T47D (cell line): ENCODE measurements around the gene GRIK4.

Source experiments
- DNase-seq, 2 experiments: peaks; one replicate each; pipeline versions ENCODE4 v3.0.0 to v3.0.0-alpha.2; 2011 to 2012; ENCODE audit warnings: low read depth in 1 of 2, low spot score in 1 of 2
- JUND ChIP-seq: IDR thresholded peaks from 2 replicates; pipeline ENCODE4 v1.6.1; 2012; ENCODE audit warnings: low read depth
- in situ Hi-C: cut with HindIII; loops from 2 replicates; pipeline ENCODE4 v1.10.0; 2016; ENCODE audit warnings: low sequenced_read_pairs, low pct_unique_long_range_greater_than_20kb

The GRIK4 gene

DNA sequence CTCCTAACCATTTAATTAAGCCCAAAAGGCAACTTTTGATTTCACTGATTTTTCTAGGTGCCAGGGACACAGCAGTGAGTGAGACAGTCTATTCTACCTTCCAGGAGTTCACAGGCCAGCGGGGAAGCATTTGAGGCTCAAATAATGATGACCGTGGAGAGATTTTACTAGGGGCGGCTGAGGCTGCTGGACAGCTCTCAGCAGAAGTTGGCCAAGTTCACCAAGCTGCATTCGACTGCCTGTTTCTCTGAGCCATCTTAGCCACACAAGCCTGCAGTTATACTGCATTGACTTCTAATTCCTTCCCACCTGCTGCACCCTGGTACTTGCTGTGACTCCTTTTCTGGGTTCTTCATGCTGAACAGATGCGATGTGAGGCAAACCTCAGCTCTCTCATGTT lies 343.4 kb downstream of the GRIK4 start:
- TF ChIP-seq JUND, result no peak
- in situ Hi-C loops, result no loop called here
- DNase-seq, result peak; percentile 27 to 37

DNA sequence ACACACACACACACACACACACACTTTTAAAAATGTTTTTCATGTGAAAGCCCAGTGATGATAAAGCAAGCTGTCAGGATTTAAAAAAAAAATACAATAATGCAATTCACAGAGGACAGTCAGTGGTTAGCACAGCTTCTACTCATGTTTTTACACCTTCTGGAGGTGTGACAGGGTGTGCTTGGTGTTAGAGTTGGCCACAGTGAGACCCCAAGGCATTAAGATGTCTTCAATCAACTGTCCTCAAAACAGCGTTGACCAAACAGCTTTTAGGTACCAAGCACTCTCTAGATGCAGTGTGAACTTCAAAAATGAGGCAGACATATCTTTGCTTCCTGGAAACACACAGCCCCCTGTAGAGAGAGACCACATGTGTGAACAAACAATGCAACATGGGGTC lies 346.0 kb downstream of the GRIK4 start:
- in situ Hi-C loops, result no loop called here
- no peak for DNase-seq
- no peak for TF ChIP-seq JUND

DNA sequence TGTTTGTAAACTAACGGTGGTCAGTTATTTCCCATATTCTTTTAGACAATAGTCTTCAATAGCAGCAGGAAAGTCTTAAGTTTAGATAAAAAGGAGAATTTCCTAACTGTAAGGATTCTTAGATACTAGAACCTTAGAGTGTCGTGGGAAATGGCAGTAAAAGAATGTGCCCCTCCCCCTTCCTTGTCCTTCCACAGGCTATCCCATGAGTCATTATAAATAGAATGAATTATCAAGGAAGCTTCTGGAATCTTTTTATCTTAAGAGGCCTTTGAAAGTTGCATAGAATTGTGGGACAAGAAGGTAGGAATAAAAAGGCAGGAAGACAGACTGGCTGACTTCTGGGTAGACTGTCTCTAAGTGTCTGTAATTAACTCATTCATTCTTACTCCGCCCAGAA lies 347.2 kb downstream of the GRIK4 start:
- in situ Hi-C loops, result no loop called here
- TF ChIP-seq JUND, result no peak
- no peak for DNase-seq

DNA sequence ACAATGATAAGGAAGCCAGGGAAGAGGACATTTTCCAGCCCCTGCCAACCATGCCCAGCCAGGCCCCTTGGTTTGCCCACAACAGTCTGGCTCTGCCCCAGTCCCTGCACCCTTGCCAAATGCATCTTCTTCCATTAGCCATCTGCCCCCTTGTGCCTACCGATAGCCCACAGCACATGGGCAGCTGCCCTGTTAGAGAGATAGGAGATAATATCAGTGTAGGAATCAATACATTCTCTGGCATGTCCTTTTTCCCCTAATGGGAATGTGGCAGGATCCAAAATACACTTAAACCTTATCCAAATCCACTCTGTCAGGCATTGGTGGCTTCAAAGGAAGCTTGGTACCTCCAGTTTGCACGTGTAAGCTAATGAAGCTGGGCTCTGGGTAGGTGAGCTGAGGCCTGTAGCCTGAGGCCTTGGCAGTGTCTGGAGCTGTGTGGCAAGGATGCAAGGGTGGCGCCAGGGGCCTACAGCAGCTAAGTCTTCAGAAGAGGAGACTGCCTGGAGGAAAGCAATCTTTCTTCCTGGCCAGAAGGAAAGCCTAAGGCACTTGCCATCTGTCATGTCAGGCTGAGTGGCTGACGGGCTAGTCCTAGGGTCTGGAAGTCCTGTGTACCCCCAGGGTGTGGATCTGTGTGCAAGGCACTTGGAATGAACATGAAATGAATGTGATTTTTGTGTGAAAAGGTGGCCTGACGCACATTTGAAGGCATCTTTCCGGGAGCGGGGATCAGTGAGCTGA lies 348.2 kb downstream of the GRIK4 start:
- no peak for TF ChIP-seq JUND
- in situ Hi-C loops, result no loop called here
- no peak for DNase-seq

DNA sequence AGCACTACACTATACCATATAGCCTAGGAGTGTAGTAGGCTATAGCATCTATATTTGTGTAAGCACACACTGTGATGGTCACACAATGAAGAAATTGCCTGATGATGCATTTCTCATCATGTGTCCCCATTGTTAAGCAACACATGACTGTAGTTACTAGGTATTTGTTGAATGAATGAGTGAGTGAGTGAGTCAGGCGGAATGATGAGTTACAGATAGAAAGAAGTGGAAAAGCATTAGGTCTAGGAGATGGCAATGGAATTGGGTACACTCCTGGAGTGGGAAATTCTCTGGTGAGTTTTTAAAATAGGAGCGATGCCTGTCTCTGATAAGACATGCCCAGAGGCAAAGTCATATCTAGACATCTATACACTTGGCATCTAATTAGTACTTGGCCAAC lies 351.8 kb downstream of the GRIK4 start:
- no peak for DNase-seq
- TF ChIP-seq JUND, result no peak
- in situ Hi-C loops, result no loop called here

DNA sequence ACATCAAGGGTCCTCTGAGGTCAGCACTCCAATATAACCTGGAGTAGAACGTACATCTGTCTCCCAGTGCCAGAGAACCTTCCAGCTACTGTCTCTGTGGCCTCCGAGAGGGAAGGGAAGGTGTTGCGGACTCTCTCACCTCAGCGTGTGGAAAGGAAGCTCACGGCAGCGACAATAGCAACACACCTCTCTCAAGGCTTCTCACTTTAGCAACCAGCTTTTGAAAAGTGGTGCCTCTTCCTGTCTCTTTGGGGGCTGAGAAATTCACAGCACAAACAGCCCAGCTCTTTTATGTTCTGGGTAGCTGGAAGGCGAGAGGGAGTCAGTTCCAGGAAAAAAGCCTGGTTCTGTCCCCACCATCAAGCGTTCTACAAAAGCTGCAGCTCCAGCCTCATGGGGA lies 355.5 kb downstream of the GRIK4 start:
- no peak for DNase-seq
- in situ Hi-C loops, result no loop called here
- no peak for TF ChIP-seq JUND

DNA sequence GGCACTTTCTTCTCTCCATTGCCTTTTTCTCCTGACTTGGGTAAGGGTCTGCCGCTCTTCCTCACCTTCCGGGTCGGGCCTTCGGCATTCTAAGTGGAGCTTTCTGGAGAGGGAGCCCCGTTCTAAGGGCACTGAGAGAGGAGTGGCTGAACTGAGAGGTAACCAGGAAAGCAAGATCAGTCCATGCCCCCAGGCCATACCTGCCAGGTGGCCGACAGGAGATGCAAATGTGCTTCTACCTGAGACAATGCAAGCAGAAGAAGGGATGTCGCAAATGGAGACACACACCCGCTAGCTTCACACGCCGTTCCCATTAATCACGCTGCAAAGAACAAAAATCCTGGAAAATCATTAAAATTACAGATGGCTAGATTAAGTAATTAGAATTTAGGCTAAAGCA lies 356.0 kb downstream of the GRIK4 start:
- no peak for TF ChIP-seq JUND
- in situ Hi-C loops, result no loop called here
- DNase-seq, result peak in 1 of 2 experiments; percentile 37

DNA sequence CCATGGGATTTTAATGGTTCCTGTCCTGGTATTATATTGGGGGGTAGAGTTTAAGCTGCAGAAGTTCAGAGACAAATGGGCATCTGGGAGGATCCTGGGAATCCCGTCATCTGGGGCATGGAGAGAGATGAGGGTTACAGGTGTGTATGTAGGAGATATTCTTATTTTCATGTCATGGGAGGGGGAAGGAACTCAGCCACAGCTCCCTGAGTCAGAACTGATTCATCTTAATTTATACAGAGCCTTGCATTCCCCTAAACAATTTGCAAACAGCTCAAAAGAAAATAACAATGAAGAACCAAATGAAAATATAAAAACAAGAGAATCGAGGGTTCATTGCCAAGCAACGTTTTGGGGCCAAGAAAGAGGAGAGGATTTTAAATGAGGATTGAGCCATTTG lies 356.4 kb downstream of the GRIK4 start:
- in situ Hi-C loops, result no loop called here
- DNase-seq, result no peak
- TF ChIP-seq JUND, result no peak

DNA sequence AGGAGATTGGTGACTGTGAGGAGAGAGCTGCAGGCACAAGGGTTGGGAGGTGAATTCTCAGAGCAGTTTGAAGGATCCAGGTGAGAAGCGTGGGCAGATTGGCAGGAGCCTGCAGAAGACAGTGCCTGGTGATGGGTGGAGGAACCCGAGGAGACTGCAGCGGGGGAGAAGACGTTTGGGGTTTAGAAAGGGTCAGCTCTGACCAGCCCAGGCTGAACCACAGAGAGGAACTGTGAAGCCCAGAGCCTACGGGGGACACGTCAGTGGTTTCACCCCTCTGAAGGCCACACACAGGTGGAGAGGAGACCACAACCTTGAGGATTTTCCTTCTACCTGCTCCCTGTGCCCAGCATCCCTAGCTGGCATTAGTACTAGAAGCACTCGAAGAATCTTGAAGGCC lies 357.5 kb downstream of the GRIK4 start:
- in situ Hi-C loops, result no loop called here
- no peak for TF ChIP-seq JUND
- no peak for DNase-seq

DNA sequence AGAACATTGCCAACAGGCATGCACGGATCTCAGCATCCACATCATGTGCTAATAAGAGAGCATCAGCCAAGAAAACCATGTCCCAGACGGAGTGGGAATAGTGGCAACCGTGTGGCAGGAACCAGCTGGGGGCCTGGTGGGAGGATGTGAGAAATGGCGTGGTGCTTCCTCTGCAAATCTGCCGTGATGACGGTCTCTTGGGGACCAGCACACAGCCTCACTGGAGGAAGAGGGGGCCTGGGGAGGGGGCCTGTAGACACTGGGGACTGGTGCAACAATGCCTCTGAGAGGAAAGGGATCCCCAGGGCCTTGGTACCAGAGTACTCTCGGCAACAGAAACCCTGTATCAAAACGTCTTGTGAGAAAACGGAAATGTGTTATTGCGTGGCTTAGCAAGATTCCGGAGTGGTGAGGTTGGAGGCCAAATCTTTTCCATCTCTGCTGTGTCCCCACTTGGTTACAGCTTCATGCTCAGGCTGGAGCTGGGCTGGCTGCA lies 358.0 kb downstream of the GRIK4 start:
- DNase-seq, result no peak
- in situ Hi-C loops, result no loop called here
- no peak for TF ChIP-seq JUND

DNA sequence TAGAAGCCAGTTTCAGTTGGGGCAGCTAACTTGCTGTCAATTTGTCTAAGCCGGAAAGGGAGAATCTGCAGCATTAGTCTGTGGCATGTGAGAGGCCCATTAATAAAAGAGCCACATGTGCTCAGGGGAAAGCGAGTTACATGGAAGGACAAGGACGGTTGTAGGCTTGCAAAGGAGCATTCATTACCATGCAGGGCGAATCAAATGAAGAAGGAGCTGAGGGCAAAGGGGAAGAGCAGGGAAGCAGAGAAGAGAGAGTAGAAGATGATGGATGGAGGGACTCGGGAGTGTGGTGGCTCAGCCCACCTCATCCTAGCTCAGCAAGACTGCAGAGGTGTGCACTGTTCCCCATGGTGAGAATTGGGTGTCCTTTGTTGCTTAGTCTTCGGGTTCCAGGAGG lies 359.6 kb downstream of the GRIK4 start:
- no peak for TF ChIP-seq JUND

DNA sequence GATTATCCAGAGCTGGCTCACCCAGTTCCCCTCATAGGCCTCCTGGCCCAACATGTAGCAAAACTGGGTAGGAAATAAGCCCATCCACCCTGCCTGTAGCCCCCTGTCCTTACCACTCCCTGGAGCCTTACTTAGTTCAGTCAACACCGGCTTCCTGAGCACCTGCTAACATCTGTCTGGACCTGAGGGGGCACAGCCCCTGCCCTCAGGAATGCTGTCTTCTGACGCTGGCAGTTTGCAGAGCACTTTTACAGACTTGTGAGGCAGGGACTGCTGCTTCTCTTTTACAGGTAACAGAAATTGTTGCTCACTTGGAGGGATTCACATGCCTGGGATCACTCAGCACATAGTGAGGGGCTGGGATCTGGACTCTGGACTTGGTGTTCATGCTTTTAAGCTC lies 360.4 kb downstream of the GRIK4 start:
- in situ Hi-C loops, result no loop called here

More for the DNA sequence above, 359.6 kb downstream of the GRIK4 start:
- in situ Hi-C loops, result no loop called here
- DNase-seq, result no peak

DNA sequence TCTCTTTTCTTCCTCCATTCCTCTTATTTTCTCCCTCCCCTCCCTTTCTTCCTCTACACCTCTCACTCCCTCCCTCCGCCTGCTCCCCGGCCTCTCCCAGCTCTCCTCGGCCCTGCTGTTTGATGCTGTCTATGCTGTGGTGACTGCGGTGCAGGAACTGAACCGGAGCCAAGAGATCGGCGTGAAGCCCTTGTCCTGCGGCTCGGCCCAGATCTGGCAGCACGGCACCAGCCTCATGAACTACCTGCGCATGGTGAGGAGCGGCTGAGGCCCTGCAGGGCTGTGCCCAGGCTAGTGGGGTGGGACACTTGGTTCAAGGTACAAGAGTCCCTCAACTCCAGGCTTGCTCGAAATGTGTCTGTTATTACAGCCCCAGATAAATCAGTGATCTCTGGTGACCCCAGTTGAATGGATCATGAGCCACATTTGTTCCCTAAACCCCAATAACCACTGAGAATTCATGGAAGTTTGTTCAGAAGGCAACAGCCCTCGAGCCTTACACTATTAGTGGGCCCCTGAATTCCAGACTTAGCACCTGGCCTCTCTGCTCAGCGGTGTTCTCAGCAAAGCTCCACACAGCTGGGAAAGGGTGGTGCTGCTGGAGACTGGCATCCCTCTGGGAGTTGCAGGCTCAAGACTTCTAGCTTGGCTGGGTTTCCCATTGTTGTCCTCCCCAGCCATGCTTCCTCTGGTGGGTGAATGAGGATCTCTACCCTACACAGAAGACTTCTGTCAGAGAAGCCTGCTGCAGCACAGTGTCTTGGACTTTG lies 362.6 kb downstream of the GRIK4 start:
- DNase-seq, result no peak
- TF ChIP-seq JUND, result no peak
- in situ Hi-C loops, result no loop called here

More for the DNA sequence above, 360.4 kb downstream of the GRIK4 start:
- DNase-seq, result no peak
- no peak for TF ChIP-seq JUND
